Thoracic aorta (tissue), 2 donors: Measurements from ENCODE around the gene KCTD19. TPM values are rescaled to one million over a fixed set of nuclear protein-coding genes. Genes with fewer than 3 reads are reported as not detected.

Experiments
- ATAC-seq: fragments of 150-250 bp; one replicate; pipeline ENCODE4 v1.8.0; 2017; ENCODE audit warnings: low read depth; ENCODE audit not compliant: insufficient number of reproducible peaks, low FRiP score
- DNase-seq: peaks from one replicate; pipeline ENCODE4 v3.0.0-alpha.2; 2020; ENCODE audit warnings: low spot score
- H3K27ac ChIP-seq, 2 donors: fragments of 200-600 bp; sonication (generic); 1 replicate in 1 of 2; 2 replicates in 1 of 2; pipeline ENCODE4 v1.5.1; 2016; ENCODE audit warnings: mild to moderate bottlenecking in 2 of 2, moderate library complexity in 2 of 2
- H3K27me3 ChIP-seq: fragments of 200-600 bp; sonication (generic); replicated peaks from 2 replicates; pipeline ENCODE4 v1.6.0; 2016; ENCODE audit warnings: mild to moderate bottlenecking; ENCODE audit not compliant: insufficient read depth
- H3K36me3 ChIP-seq: fragments of 200-600 bp; sonication (generic); one replicate; pipeline ENCODE4 v1.5.1; 2016
- H3K4me1 ChIP-seq, 2 donors: fragments of 200-600 bp; sonication (generic); 1 replicate in 1 of 2; 2 replicates in 1 of 2; pipeline versions ENCODE4 v1.5.1 to v1.6.0; 2016; ENCODE audit warnings: low read depth in 2 of 2, mild to moderate bottlenecking in 1 of 2; ENCODE audit not compliant: control insufficient read depth in 1 of 2
- H3K4me3 ChIP-seq: fragments of 200-600 bp; sonication (generic); 2 replicates; pipeline ENCODE4 v1.5.1; 2016; ENCODE audit warnings: mild to moderate bottlenecking
- H3K9me3 ChIP-seq: fragments of 200-600 bp; sonication (generic); 2 replicates; pipeline ENCODE4 v1.5.1; 2016
- CTCF ChIP-seq: fragments of 200-600 bp; sonication (generic); IDR thresholded peaks from one replicate; pipeline ENCODE4 v1.5.1; 2019; ENCODE audit warnings: antibody characterized with exemption
- total RNA-seq, 2 donors: library from RNA; depleted of rRNA; stranded (reverse); fragments of >200 nt; gene quantifications; one replicate each; pipeline versions ENCODE4 v1.1.0 to v1.2.3, GENCODE V29; 2016

The KCTD19 gene
- total RNA-seq, 2 donors from 2014 or later = not detected

GRCh38 chr16:67256701-67257230 is 69.8 kb downstream of the KCTD19 start:
- Histone ChIP-seq H3K4me3 (no peak overlapping the region), H3K36me3 (no peaks in the 10 kb centered on the region), H3K9me3 (no peaks in the 10 kb centered on the region), H3K4me1 (no peaks in the 10 kb centered on the region), H3K27me3 (no peaks in the 10 kb centered on the region), H3K27ac (no peak overlapping the region)
- ATAC-seq = no peak
- DNase-seq = no peak
- TF ChIP-seq CTCF = no peak

- H3K4me3 ChIP-seq = no peak overlapping the region
- no peak overlapping the region for H3K27ac ChIP-seq
- TF ChIP-seq CTCF = no peak
- no peaks in the 10 kb centered on the region for H3K9me3 ChIP-seq
- DNase-seq (no peak), ATAC-seq (no peak)
- no peaks in the 10 kb centered on the region for H3K36me3 ChIP-seq
- H3K27me3 ChIP-seq = no peaks in the 10 kb centered on the region
- H3K4me1 ChIP-seq = no peaks in the 10 kb centered on the region
Observed at GRCh38 chr16:67255553-67256221, 70.9 kb downstream of the KCTD19 start.

- Histone ChIP-seq H3K4me3 (no peak overlapping the region), H3K4me1 (no peaks in the 10 kb centered on the region), H3K27ac (no peak overlapping the region), H3K36me3 (no peaks in the 10 kb centered on the region), H3K9me3 (no peaks in the 10 kb centered on the region), H3K27me3 (no peaks in the 10 kb centered on the region)
- no peak for ATAC-seq
- TF ChIP-seq CTCF = no peak
- no peak for DNase-seq
Observed at GRCh38 chr16:67254801-67255552, 71.6 kb downstream of the KCTD19 start.

DNA sequence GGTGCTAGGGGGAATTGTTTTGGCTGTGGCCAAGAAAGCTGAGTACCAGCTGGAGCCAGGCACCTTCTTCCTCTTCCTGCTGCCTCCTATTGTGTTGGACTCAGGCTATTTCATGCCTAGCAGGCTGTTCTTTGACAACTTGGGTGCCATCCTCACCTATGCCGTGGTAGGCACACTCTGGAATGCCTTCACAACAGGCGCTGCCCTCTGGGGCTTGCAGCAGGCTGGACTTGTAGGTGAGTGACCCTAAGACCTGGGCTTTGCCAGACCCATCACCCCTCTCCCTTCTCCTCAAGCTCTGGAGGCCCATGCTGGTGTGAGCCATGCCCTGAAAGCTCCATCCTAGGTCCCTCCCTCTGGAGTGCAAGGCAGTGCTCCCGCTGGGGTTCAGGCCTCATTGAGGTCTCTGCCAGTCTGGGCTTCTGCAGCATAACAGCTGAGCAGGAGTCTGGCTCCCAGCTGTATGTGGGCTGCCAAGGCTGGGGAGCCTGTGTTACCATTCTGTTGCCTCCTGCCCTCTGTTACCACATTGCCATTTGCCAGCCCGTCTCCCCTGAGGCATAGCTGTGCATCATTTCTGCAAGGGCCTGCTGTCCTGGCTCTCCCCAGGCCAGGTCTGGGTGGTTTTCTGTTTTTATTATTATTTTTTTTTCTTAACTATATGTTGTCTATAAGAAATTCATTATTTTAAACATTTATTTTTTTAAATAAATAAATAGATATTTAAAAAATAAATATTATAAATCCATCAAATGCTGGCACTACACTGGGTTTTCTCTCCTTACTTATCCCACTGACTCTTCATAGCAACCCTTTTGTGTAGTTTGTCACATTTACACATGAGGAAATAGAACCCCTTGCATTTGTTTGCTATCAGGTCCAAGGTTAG is 73.7 kb downstream of the KCTD19 start:
- Histone ChIP-seq H3K4me1 (peaks cover 8 to 15% of the 10 kb centered on the region in 2 donors), H3K27me3 (no peaks in the 10 kb centered on the region), H3K4me3 (no peak overlapping the region), H3K9me3 (no peaks in the 10 kb centered on the region), H3K27ac (no peak overlapping the region), H3K36me3 (no peaks in the 10 kb centered on the region)
- TF ChIP-seq CTCF = no peak
- DNase-seq (no peak), ATAC-seq (no peak)

DNA sequence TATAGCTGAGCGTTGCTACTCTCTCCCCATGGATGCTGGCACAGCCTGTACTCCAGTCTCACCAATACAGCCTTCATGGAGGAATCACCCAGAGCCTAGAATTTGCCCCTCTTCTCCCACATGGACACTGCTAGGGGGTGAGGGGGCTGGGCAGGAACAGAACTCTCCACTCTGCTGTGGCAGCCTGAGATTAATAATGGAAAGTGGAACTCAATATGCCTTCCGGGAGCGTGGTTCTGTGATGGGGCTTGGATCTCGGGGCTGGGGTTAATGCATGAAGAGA is 76.6 kb downstream of the KCTD19 start:
- TF ChIP-seq CTCF = no peak
- Histone ChIP-seq H3K27me3 (no peaks in the 10 kb centered on the region), H3K9me3 (no peaks in the 10 kb centered on the region), H3K4me1 (peaks cover 18 to 29% of the 10 kb centered on the region in 2 donors), H3K4me3 (no peak overlapping the region), H3K36me3 (no peaks in the 10 kb centered on the region), H3K27ac (no peak overlapping the region)
- DNase-seq = no peak
- ATAC-seq = no peak
